DMS53 treated with DMSO at 0.1 percent for 48 hours (cell line): ENCODE data around the gene RNF141.

Experiments used
- DNase-seq: peaks from one replicate; lab custom pipeline; 2025; ENCODE audit not compliant: unreplicated experiment; lab: John Stamatoyannopoulos, UW

Gene RNF141

GRCh38 chr11:10561947-10562346, 21.0 kb upstream of the RNF141 start:
- DNase-seq: no peak

- peak; percentile 83 for DNase-seq
These were observed 20.2 kb upstream of the RNF141 start for GRCh38 chr11:10561043-10561818.

GRCh38 chr11:10558288-10558687, 17.3 kb upstream of the RNF141 start:
- no peak for DNase-seq

GRCh38 chr11:10556590-10556989, 15.6 kb upstream of the RNF141 start:
- DNase-seq: no peak

GRCh38 chr11:10551845-10552352, 10.9 kb upstream of the RNF141 start:
- DNase-seq: no peak

- no peak for DNase-seq
These were observed 10.3 kb upstream of the RNF141 start for GRCh38 chr11:10551290-10551592.

- no peak for DNase-seq
These were observed 9.7 kb upstream of the RNF141 start for GRCh38 chr11:10550503-10551289.

- DNase-seq: no peak
These were observed 3.8 kb upstream of the RNF141 start for GRCh38 chr11:10544491-10545465.

GRCh38 chr11:10543782-10544181, 2.8 kb upstream of the RNF141 start:
- DNase-seq: no peak

- no peak for DNase-seq
These were observed 1.8 kb upstream of the RNF141 start for GRCh38 chr11:10542776-10543175.

GRCh38 chr11:10541561-10541930, 559 bp upstream of the RNF141 start:
- peak; percentile 22 for DNase-seq

- DNase-seq: no peak
These were observed 457 bp downstream of the RNF141 start for GRCh38 chr11:10540546-10540914.

GRCh38 chr11:10539339-10539738, 1.6 kb downstream of the RNF141 start:
- DNase-seq: peak; percentile 78

GRCh38 chr11:10538924-10539323, 2.1 kb downstream of the RNF141 start:
- DNase-seq: no peak

GRCh38 chr11:10537600-10537999, 3.4 kb downstream of the RNF141 start:
- no peak for DNase-seq

- DNase-seq: no peak
These were observed 6.7 kb downstream of the RNF141 start for GRCh38 chr11:10534316-10534715.

GRCh38 chr11:10533323-10533722, 7.7 kb downstream of the RNF141 start:
- DNase-seq: no peak

GRCh38 chr11:10532526-10532925, 8.5 kb downstream of the RNF141 start:
- DNase-seq: no peak

- DNase-seq: no peak
These were observed 11.7 kb downstream of the RNF141 start for GRCh38 chr11:10529279-10529678.

GRCh38 chr11:10528121-10528520, 12.9 kb downstream of the RNF141 start:
- no peak for DNase-seq
